B cell (primary cell): ENCODE data around the gene ITPR3. TPM values are rescaled to one million over a fixed set of nuclear protein-coding genes. Genes with fewer than 3 reads are reported as not detected.

Experiments used
- ATAC-seq: fragments of 200-7000 bp; cut with Tn5 transposase; one replicate; pipeline ENCODE4 v1.10.0; 2021; ENCODE audit warnings: low read depth, mild to moderate bottlenecking, moderate number of reproducible peaks, moderate library complexity
- CTCF ChIA-PET: fragments of 350-600 bp; sonication (Branson Sonifier 250); formaldehyde crosslinking; loops from one replicate; lab custom pipeline; 2021; ENCODE audit warnings: antibody characterized with exemption, inconsistent platforms; lab: Charles Lee
- POLR2A ChIA-PET: fragments of 350-600 bp; sonication (Branson Sonifier 250); formaldehyde crosslinking; loops from one replicate; lab custom pipeline; 2021; ENCODE audit warnings: antibody characterized with exemption; lab: Charles Lee
- DNase-seq: peaks from one replicate; pipeline ENCODE4 v3.0.0; 2013
- H2AFZ ChIP-seq: 2 replicates; pipeline ENCODE4 v1.6.1; 2012; ENCODE audit warnings: mild to moderate bottlenecking, low read depth, low read length; ENCODE audit not compliant: insufficient read depth, poor library complexity, severe bottlenecking
- H3K27ac ChIP-seq, 2 donors: 1 replicate in 1 of 2; 2 replicates in 1 of 2; pipeline ENCODE4 v1.5.1; 2012 to 2013; ENCODE audit warnings: low read length in 2 of 2, mild to moderate bottlenecking in 2 of 2, moderate library complexity in 1 of 2
- H3K27me3 ChIP-seq, 4 experiments: fragments of 200-600 bp in 1 of 4; sonication (generic) in 1 of 4; replicated peaks in 1 of 4; 1 replicate in 2 of 4; 2 replicates in 2 of 4; pipeline versions ENCODE4 v1.6.1 to v1.7.0; 2013 to 2016; ENCODE audit warnings: low read length in 3 of 4, mild to moderate bottlenecking in 2 of 4, mixed read lengths in 1 of 4, moderate library complexity in 1 of 4; ENCODE audit not compliant: insufficient read depth in 4 of 4, control insufficient read depth in 3 of 4; ENCODE audit errors: control extremely low read depth in 1 of 4
- H3K36me3 ChIP-seq, 2 experiments: replicated peaks in 1 of 2; 1 replicate in 1 of 2; 2 replicates in 1 of 2; pipeline versions ENCODE4 v1.6.1 to v1.7.1; 2013; ENCODE audit warnings: low read length in 1 of 2; ENCODE audit not compliant: insufficient read depth in 2 of 2, control insufficient read depth in 1 of 2; ENCODE audit errors: control extremely low read depth in 1 of 2, extremely low read depth in 1 of 2
- H3K4me1 ChIP-seq, 2 donors: fragments of 200-600 bp in 1 of 2; sonication (generic) in 1 of 2; 1 replicate in 1 of 2; 2 replicates in 1 of 2; pipeline versions ENCODE4 v1.5.1 to v1.6.1; 2013 to 2017; ENCODE audit warnings: low read length in 2 of 2; ENCODE audit not compliant: control insufficient read depth in 2 of 2, insufficient read depth in 2 of 2
- H3K4me2 ChIP-seq: replicated peaks from 2 replicates; pipeline ENCODE3; 2012; ENCODE audit warnings: mild to moderate bottlenecking, low read depth, low read length; ENCODE audit not compliant: poor library complexity, severe bottlenecking
- H3K4me3 ChIP-seq, 5 experiments: fragments of 200-600 bp in 1 of 5; sonication (generic) in 1 of 5; 1 replicate in 3 of 5; 2 replicates in 2 of 5; pipeline versions ENCODE4 v1.5.1 to v1.7.0; 2011 to 2016; ENCODE audit warnings: low read length in 4 of 5, mild to moderate bottlenecking in 4 of 5, low read depth in 2 of 5, control low read depth in 1 of 5, moderate library complexity in 1 of 5; ENCODE audit not compliant: insufficient read depth in 1 of 5; ENCODE audit errors: control extremely low read depth in 1 of 5, extremely low read depth in 1 of 5
- H3K79me2 ChIP-seq: fragments of 200-600 bp; sonication (generic); one replicate; pipeline ENCODE4 v1.6.0; 2016; ENCODE audit warnings: low read length; ENCODE audit not compliant: control insufficient read depth, insufficient read depth
- H3K9ac ChIP-seq: fragments of 200-600 bp; sonication (generic); 2 replicates; pipeline ENCODE4 v1.6.1; 2017; ENCODE audit warnings: mild to moderate bottlenecking, low read length, moderate library complexity
- H3K9me3 ChIP-seq, 3 donors: one replicate each; pipeline versions ENCODE4 v1.6.1 to v1.7.1; 2013; ENCODE audit warnings: low read length in 2 of 3; ENCODE audit not compliant: control insufficient read depth in 2 of 3, insufficient read depth in 1 of 3; ENCODE audit errors: control extremely low read depth in 1 of 3
- H4K20me1 ChIP-seq: 2 replicates; pipeline ENCODE4 v1.6.0; 2012; ENCODE audit warnings: mild to moderate bottlenecking, low read length; ENCODE audit not compliant: insufficient read depth, control insufficient read depth, poor library complexity, severe bottlenecking
- H3K27ac Mint-ChIP-seq: one replicate; pipeline ENCODE4 v1.8.0; 2021; ENCODE audit warnings: mixed read lengths
- H3K27me3 Mint-ChIP-seq: one replicate; pipeline ENCODE4 v1.8.0; 2021; ENCODE audit warnings: mixed read lengths
- H3K4me1 Mint-ChIP-seq: one replicate; pipeline ENCODE4 v1.8.0; 2021; ENCODE audit warnings: mixed read lengths
- H3K4me3 Mint-ChIP-seq: one replicate; pipeline ENCODE4 v1.8.0; 2021; ENCODE audit warnings: mixed read lengths
- H3K9me3 Mint-ChIP-seq: one replicate; pipeline ENCODE4 v1.8.0; 2022; ENCODE audit warnings: mixed read lengths; ENCODE audit not compliant: insufficient read depth
- CTCF ChIP-seq: fragments of 200-600 bp; IDR thresholded peaks from one replicate; pipeline ENCODE4 v1.8.0; 2022; ENCODE audit warnings: antibody characterized with exemption, mild to moderate bottlenecking
- EZH2 ChIP-seq: IDR thresholded peaks from 2 replicates; pipeline ENCODE4 v1.6.1; 2012; ENCODE audit warnings: borderline replicate concordance, low read depth, mild to moderate bottlenecking, moderate library complexity, low read length; ENCODE audit not compliant: insufficient read depth, poor library complexity, severe bottlenecking
- WGBS: methylation state at CpG from one replicate; pipeline ENCODE4 v1.1.5; 2013; ENCODE audit warnings: missing lambda C conversion rate; ENCODE audit not compliant: insufficient coverage; 5-methylcytosine and 5-hydroxymethylcytosine counted together
- intact Hi-C: fragments of 100-400 bp; cut with micrococcal nuclease; formaldehyde crosslinking; loops from one replicate; pipeline ENCODE4 v1.10.0; 2022
- polyA plus RNA-seq: library from polyadenylated mRNA; depleted of rRNA; stranded (reverse); fragments of >200 nt; gene quantifications from 2 replicates; pipeline ENCODE4 v1.2.3, GENCODE V29; 2012
- total RNA-seq, 2 donors: library from RNA; stranded (reverse); fragments of 120-200 nt in 1 of 2; gene quantifications; 1 replicate in 1 of 2; 2 replicates in 1 of 2; pipeline versions ENCODE4 v1.2.3 to v1.2.4, GENCODE V29; 2013 to 2022

The ITPR3 gene
- total and polyA plus RNA-seq, 2 donors (not counting 1 experiment from before 2014, with no cell fraction given) = 61.9 to 67.6 TPM

DNA sequence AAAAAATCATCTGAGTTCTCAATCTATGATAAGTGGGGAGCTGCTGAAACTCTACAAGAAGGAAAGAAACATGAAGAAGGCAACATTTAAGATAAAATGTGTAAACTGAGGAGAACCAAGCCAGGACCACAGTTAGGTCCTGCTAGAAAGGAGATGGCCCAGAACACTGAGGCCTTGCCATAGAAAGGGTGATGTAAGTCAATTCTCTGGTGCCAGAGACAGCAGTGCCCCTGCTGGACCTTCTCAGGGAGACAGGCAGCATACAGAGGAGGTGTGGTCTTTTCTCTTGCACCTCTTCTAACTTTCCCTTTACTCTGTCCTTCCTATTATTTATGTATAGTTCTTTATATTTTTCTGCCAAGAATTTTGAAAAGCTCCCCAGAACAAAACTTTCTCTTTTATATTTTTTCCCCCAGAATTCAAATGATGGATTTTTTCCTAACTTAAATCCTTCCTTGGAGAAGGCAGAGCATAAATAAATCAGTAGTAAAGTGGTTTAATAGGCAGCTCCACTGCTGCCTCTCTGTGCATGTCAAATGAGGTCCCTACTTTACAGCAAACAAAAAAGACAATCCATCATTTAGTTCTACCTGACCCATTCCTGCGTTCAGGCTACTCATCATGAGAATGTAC is 81.3 kb downstream of the ITPR3 start:
- Histone ChIP-seq H2AFZ (no peak overlapping the region), H3K27ac (no peak overlapping the region), H3K4me1 (peaks cover 34 to 38% of the 10 kb centered on the region in 2 donors), H3K4me3 (no peak overlapping the region), H3K36me3 (peaks cover 0 to under 1% of the 10 kb centered on the region in 2 experiments), H3K4me2 (no peak overlapping the region), H3K27me3 (no peaks in the 10 kb centered on the region), H4K20me1 (no peaks in the 10 kb centered on the region), H3K79me2 (peaks cover 21% of the 10 kb centered on the region), H3K9ac (no peak overlapping the region), H3K9me3 (no peaks in the 10 kb centered on the region)
- Mint-ChIP-seq H3K27ac (no peak overlapping the region), H3K4me1 (peaks cover 47% of the 10 kb centered on the region), H3K9me3 (no peaks in the 10 kb centered on the region), H3K4me3 (no peak overlapping the region), H3K27me3 (no peaks in the 10 kb centered on the region)
- DNase-seq (no peak), ATAC-seq (peak; percentile 64)
- TF ChIP-seq CTCF = peak; percentile 69
- no peak for TF ChIP-seq EZH2
- intact Hi-C loops = loop anchor here (5.0 kb wide), 1 partner anchor 70 kb away; no protein-coding TSS in a partner anchor
- WGBS = no CpG with 5 or more reads among the region's 1 CpG
- ChIA-PET CTCF (interaction anchor here (0.9 to 6.7 kb wide), 7 partner anchors 9 to 141 kb away, joined by 3 to 213 read pairs (median 17); partner anchors contain the start of genes BAK1, IP6K3, ITPR3 and UQCC2), POLR2A (no interaction called here)
